HG02623 (cell line): Measurements from ENCODE around the gene CPLANE2.
"Not testable (repeated sequence)": the region's sequence is repeated elsewhere in the genome, so short reads cannot be mapped to it uniquely, and the experiment has no call there.

ENCODE experiments used
- ATAC-seq: cut with Tn5 transposase; IDR thresholded peaks from one replicate; pipeline ENCODE4 v1.9.1; 2021; ENCODE audit warnings: moderate library complexity; ENCODE audit not compliant: unreplicated experiment

Gene CPLANE2

GRCh38 chr1:16231331-16232315 is 5.4 kb downstream of the CPLANE2 start:
- ATAC-seq, result no peak

- no peak for ATAC-seq
These were observed 6.2 kb downstream of the CPLANE2 start for GRCh38 chr1:16230744-16231143.

- no peak for ATAC-seq
These were observed 6.8 kb downstream of the CPLANE2 start for GRCh38 chr1:16229976-16230740.

- no peak for ATAC-seq
These were observed 10.3 kb downstream of the CPLANE2 start for GRCh38 chr1:16226490-16227179.

GRCh38 chr1:16226129-16226489 is 10.9 kb downstream of the CPLANE2 start:
- ATAC-seq, result no peak

- ATAC-seq, result no peak
These were observed 12.5 kb downstream of the CPLANE2 start for GRCh38 chr1:16224472-16224871.

GRCh38 chr1:16222716-16223115 is 14.3 kb downstream of the CPLANE2 start:
- not testable (repeated sequence) for ATAC-seq

- ATAC-seq, result no peak
These were observed 15.5 kb downstream of the CPLANE2 start for GRCh38 chr1:16221499-16221898.

GRCh38 chr1:16219968-16220500 is 16.9 kb downstream of the CPLANE2 start:
- no peak for ATAC-seq

GRCh38 chr1:16218674-16219071 is 18.3 kb downstream of the CPLANE2 start:
- no peak for ATAC-seq

GRCh38 chr1:16218014-16218673 is 18.8 kb downstream of the CPLANE2 start:
- no peak for ATAC-seq

GRCh38 chr1:16217061-16217785 is 19.8 kb downstream of the CPLANE2 start:
- ATAC-seq, result peak; percentile 83

GRCh38 chr1:16215882-16216753 is 20.9 kb downstream of the CPLANE2 start:
- ATAC-seq, result no peak

GRCh38 chr1:16215240-16215639 is 21.7 kb downstream of the CPLANE2 start:
- ATAC-seq, result not testable (repeated sequence)

GRCh38 chr1:16213544-16213943 is 23.4 kb downstream of the CPLANE2 start:
- ATAC-seq, result not testable (repeated sequence)

GRCh38 chr1:16213013-16213412 is 24.0 kb downstream of the CPLANE2 start:
- ATAC-seq, result no peak

- ATAC-seq, result no peak
These were observed 24.6 kb downstream of the CPLANE2 start, which contains the start of gene ARHGEF19 for GRCh38 chr1:16212251-16212961. TSS of gene ARHGEF19 (minus strand) at chr1:16212652. CDS start at chr1:16209054, 3,598 bp downstream.

GRCh38 chr1:16211824-16212223 is 25.2 kb downstream of the CPLANE2 start:
- no peak for ATAC-seq
